Panc1 (cell line): ENCODE results near the gene SPIRE1.

ENCODE experiments used
- POLR2AphosphoS5 ChIP-seq: IDR thresholded peaks from 2 replicates; pipeline ENCODE4 v1.6.1; 2012; ENCODE audit warnings: mild to moderate bottlenecking, low read depth, low read length, moderate library complexity
- REST ChIP-seq, 2 experiments: IDR thresholded peaks; 2 replicates each; pipeline ENCODE4 v1.6.1; 2011 to 2012; ENCODE audit warnings: low read depth in 2 of 2, control low read depth in 1 of 2, low read length in 1 of 2, mild to moderate bottlenecking in 1 of 2, moderate library complexity in 1 of 2; ENCODE audit not compliant: insufficient read depth in 1 of 2
- SIN3A ChIP-seq: IDR thresholded peaks from 2 replicates; pipeline ENCODE4 v1.6.1; 2012; ENCODE audit warnings: low read depth, mild to moderate bottlenecking, low read length, moderate library complexity, borderline replicate concordance; ENCODE audit not compliant: insufficient read depth
- TF ChIP-seq, protein P1 (sequence below): fragments of 450-650 bp; IDR thresholded peaks from 2 replicates; pipeline ENCODE4 v1.5.1; 2017; ENCODE audit warnings: mild to moderate bottlenecking

DNA sequence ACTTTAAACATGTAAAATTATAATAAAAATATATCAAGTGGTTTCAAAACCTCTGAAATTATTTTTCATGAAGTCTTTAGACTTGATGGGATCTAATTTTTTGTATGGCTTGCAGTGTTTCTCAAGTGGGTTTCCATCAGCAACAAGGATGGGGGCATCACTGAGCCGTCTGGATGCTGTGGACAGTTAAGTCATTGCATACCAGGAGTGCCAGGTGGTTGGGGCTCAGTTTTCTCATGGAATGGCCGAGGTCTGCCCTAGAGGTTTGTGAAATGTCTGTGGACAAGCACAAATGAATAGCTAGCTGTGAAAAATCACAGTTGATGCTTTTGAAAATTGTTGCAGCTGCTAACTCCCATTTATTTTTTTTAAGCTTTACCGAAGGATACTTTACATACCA lies 248.4 kb downstream of the SPIRE1 start:
- TF ChIP-seq, protein P1, sequence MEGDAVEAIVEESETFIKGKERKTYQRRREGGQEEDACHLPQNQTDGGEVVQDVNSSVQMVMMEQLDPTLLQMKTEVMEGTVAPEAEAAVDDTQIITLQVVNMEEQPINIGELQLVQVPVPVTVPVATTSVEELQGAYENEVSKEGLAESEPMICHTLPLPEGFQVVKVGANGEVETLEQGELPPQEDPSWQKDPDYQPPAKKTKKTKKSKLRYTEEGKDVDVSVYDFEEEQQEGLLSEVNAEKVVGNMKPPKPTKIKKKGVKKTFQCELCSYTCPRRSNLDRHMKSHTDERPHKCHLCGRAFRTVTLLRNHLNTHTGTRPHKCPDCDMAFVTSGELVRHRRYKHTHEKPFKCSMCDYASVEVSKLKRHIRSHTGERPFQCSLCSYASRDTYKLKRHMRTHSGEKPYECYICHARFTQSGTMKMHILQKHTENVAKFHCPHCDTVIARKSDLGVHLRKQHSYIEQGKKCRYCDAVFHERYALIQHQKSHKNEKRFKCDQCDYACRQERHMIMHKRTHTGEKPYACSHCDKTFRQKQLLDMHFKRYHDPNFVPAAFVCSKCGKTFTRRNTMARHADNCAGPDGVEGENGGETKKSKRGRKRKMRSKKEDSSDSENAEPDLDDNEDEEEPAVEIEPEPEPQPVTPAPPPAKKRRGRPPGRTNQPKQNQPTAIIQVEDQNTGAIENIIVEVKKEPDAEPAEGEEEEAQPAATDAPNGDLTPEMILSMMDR, result no peak
- no peak for TF ChIP-seq REST (IDR thresholded peaks at IDR 0.05; ENCODE audit: insufficient read depth in 1 of 2, low read depth in 2 of 2, low read length in 1 of 2)
- no peak for TF ChIP-seq POLR2AphosphoS5
- TF ChIP-seq SIN3A, result no peak
